Thoracic aorta (tissue), 2 donors: ENCODE measurements around the gene ISOC2. TPM values are rescaled to one million over a fixed set of nuclear protein-coding genes. Genes with fewer than 3 reads are reported as not detected.
"Not testable (repeated sequence)": the region's sequence is repeated elsewhere in the genome, so short reads cannot be mapped to it uniquely, and the experiment has no call there.

Experiments used
- ATAC-seq: fragments of 150-250 bp; one replicate; pipeline ENCODE4 v1.8.0; 2017; ENCODE audit warnings: low read depth; ENCODE audit not compliant: insufficient number of reproducible peaks, low FRiP score
- DNase-seq: peaks from one replicate; pipeline ENCODE4 v3.0.0-alpha.2; 2020; ENCODE audit warnings: low spot score
- H3K27ac ChIP-seq, 2 donors: fragments of 200-600 bp; sonication (generic); 1 replicate in 1 of 2; 2 replicates in 1 of 2; pipeline ENCODE4 v1.5.1; 2016; ENCODE audit warnings: mild to moderate bottlenecking in 2 of 2, moderate library complexity in 2 of 2
- H3K27me3 ChIP-seq: fragments of 200-600 bp; sonication (generic); replicated peaks from 2 replicates; pipeline ENCODE4 v1.6.0; 2016; ENCODE audit warnings: mild to moderate bottlenecking; ENCODE audit not compliant: insufficient read depth
- H3K36me3 ChIP-seq: fragments of 200-600 bp; sonication (generic); one replicate; pipeline ENCODE4 v1.5.1; 2016
- H3K4me1 ChIP-seq, 2 donors: fragments of 200-600 bp; sonication (generic); 1 replicate in 1 of 2; 2 replicates in 1 of 2; pipeline versions ENCODE4 v1.5.1 to v1.6.0; 2016; ENCODE audit warnings: low read depth in 2 of 2, mild to moderate bottlenecking in 1 of 2; ENCODE audit not compliant: control insufficient read depth in 1 of 2
- H3K4me3 ChIP-seq: fragments of 200-600 bp; sonication (generic); 2 replicates; pipeline ENCODE4 v1.5.1; 2016; ENCODE audit warnings: mild to moderate bottlenecking
- H3K9me3 ChIP-seq: fragments of 200-600 bp; sonication (generic); 2 replicates; pipeline ENCODE4 v1.5.1; 2016
- total RNA-seq, 2 donors: library from RNA; depleted of rRNA; stranded (reverse); fragments of >200 nt; gene quantifications; one replicate each; pipeline versions ENCODE4 v1.1.0 to v1.2.3, GENCODE V29; 2016
- TF ChIP-seq, protein P1 (sequence below): fragments of 200-600 bp; sonication (generic); IDR thresholded peaks from one replicate; pipeline ENCODE4 v1.5.1; 2019; ENCODE audit warnings: antibody characterized with exemption

ISOC2 gene
- total RNA-seq, 2 donors from 2014 or later, result 18.8 to 27.4 TPM

GRCh38 chr19:55419624-55420236, 41.7 kb downstream of the ISOC2 start:
- H3K9me3 ChIP-seq, result no peaks in the 10 kb centered on the region
- H3K4me1 ChIP-seq, result no peaks in the 10 kb centered on the region
- DNase-seq (no peak), ATAC-seq (no peak)
- H3K36me3 ChIP-seq, result no peaks in the 10 kb centered on the region
- no peaks in the 10 kb centered on the region for H3K27me3 ChIP-seq
- H3K4me3 ChIP-seq, result no peak overlapping the region
- TF ChIP-seq, protein P1, sequence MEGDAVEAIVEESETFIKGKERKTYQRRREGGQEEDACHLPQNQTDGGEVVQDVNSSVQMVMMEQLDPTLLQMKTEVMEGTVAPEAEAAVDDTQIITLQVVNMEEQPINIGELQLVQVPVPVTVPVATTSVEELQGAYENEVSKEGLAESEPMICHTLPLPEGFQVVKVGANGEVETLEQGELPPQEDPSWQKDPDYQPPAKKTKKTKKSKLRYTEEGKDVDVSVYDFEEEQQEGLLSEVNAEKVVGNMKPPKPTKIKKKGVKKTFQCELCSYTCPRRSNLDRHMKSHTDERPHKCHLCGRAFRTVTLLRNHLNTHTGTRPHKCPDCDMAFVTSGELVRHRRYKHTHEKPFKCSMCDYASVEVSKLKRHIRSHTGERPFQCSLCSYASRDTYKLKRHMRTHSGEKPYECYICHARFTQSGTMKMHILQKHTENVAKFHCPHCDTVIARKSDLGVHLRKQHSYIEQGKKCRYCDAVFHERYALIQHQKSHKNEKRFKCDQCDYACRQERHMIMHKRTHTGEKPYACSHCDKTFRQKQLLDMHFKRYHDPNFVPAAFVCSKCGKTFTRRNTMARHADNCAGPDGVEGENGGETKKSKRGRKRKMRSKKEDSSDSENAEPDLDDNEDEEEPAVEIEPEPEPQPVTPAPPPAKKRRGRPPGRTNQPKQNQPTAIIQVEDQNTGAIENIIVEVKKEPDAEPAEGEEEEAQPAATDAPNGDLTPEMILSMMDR, result no peak
- H3K27ac ChIP-seq, result no peak overlapping the region

- Histone ChIP-seq H3K27ac (no peak overlapping the region), H3K4me1 (no peaks in the 10 kb centered on the region), H3K27me3 (no peaks in the 10 kb centered on the region), H3K9me3 (no peaks in the 10 kb centered on the region), H3K36me3 (no peaks in the 10 kb centered on the region), H3K4me3 (no peak overlapping the region)
- TF ChIP-seq, protein P1, result no peak
- DNase-seq (no peak), ATAC-seq (no peak)
Observed at GRCh38 chr19:55419103-55419502, 42.3 kb downstream of the ISOC2 start.

GRCh38 chr19:55418185-55418584, 43.3 kb downstream of the ISOC2 start:
- H3K9me3 ChIP-seq, result no peaks in the 10 kb centered on the region
- no peak overlapping the region for H3K27ac ChIP-seq
- DNase-seq (no peak), ATAC-seq (peak; percentile 2)
- H3K36me3 ChIP-seq, result no peaks in the 10 kb centered on the region
- no peaks in the 10 kb centered on the region for H3K4me1 ChIP-seq
- no peaks in the 10 kb centered on the region for H3K27me3 ChIP-seq
- H3K4me3 ChIP-seq, result no peak overlapping the region
- TF ChIP-seq, protein P1, result peak; percentile 38

- no peaks in the 10 kb centered on the region for H3K9me3 ChIP-seq
- DNase-seq (no peak), ATAC-seq (no peak)
- peaks cover 18 to 23% of the 10 kb centered on the region in 2 donors for H3K4me1 ChIP-seq
- H3K27me3 ChIP-seq, result no peaks in the 10 kb centered on the region
- H3K36me3 ChIP-seq, result no peaks in the 10 kb centered on the region
- no peak overlapping the region for H3K4me3 ChIP-seq
- no peak overlapping the region for H3K27ac ChIP-seq
- TF ChIP-seq, protein P1, result no peak
Observed at GRCh38 chr19:55410168-55410567, 51.3 kb downstream of the ISOC2 start.

GRCh38 chr19:55409179-55409578, 52.3 kb downstream of the ISOC2 start:
- not testable (repeated sequence) for H3K27ac ChIP-seq, ATAC-seq, H3K4me3 ChIP-seq, H3K9me3 ChIP-seq, H3K27me3 ChIP-seq, H3K36me3 ChIP-seq, DNase-seq
- H3K4me1 ChIP-seq, result peaks cover 18 to 23% of the 10 kb centered on the region in 2 donors

GRCh38 chr19:55408533-55408872, 52.9 kb downstream of the ISOC2 start:
- TF ChIP-seq, protein P1, result no peak
- Histone ChIP-seq H3K4me3 (peak overlapping the region; percentile 87), H3K36me3 (no peaks in the 10 kb centered on the region), H3K27me3 (no peaks in the 10 kb centered on the region), H3K4me1 (peaks cover 18 to 23% of the 10 kb centered on the region in 2 donors), H3K27ac (peak overlapping the region; percentile 84 to 99), H3K9me3 (no peaks in the 10 kb centered on the region)
- DNase-seq, result no peak
- no peak for ATAC-seq
